HepG2 (cell line): ENCODE data around the gene C5.

Experiments used
- AHDC1 ChIP-seq: sonication (generic); formaldehyde crosslinking; IDR thresholded peaks from 2 replicates; pipeline ENCODE4 v1.5.1; 2020; ENCODE audit warnings: mild to moderate bottlenecking, missing genetic modification reagents, borderline replicate concordance
- EP300 ChIP-seq, 3 experiments: sonication (generic) in 1 of 3; formaldehyde crosslinking in 1 of 3; IDR thresholded peaks; 2 replicates each; pipeline versions ENCODE4 v1.5.1 to v1.6.1; 2011 to 2020; ENCODE audit warnings: low read depth in 2 of 3, low read length in 2 of 3, borderline replicate concordance in 1 of 3, improper control_type of control experiment in 1 of 3, mild to moderate bottlenecking in 1 of 3, missing genetic modification reagents in 1 of 3, moderate library complexity in 1 of 3
- EZH2 ChIP-seq: conservative IDR thresholded peaks from 2 replicates; pipeline ENCODE4 v1.6.1; 2012; ENCODE audit warnings: mild to moderate bottlenecking, low read depth, low read length, moderate library complexity
- GPN1 ChIP-seq: sonication (generic); formaldehyde crosslinking; IDR thresholded peaks from 2 replicates; pipeline ENCODE4 v1.5.1; 2020; ENCODE audit warnings: missing genetic modification reagents, borderline replicate concordance
- MAX ChIP-seq: IDR thresholded peaks from 2 replicates; pipeline ENCODE4 v1.6.1; 2012; ENCODE audit warnings: inconsistent platforms
- POLR2AphosphoS5 ChIP-seq: IDR thresholded peaks from 2 replicates; pipeline ENCODE4 v1.6.1; 2012; ENCODE audit warnings: low read depth, low read length
- SRF ChIP-seq: IDR thresholded peaks from 2 replicates; pipeline ENCODE4 v1.6.1; 2011; ENCODE audit warnings: mild to moderate bottlenecking, low read depth, low read length, moderate library complexity
- ZBTB39 ChIP-seq: sonication (generic); formaldehyde crosslinking; IDR thresholded peaks from 2 replicates; pipeline ENCODE4 v1.5.0; 2020; ENCODE audit warnings: missing genetic modification reagents
- ZBTB46 ChIP-seq: sonication (generic); formaldehyde crosslinking; IDR thresholded peaks from 2 replicates; pipeline ENCODE4 v1.4.0; 2020; ENCODE audit warnings: mild to moderate bottlenecking, missing genetic modification reagents, borderline replicate concordance
- ZNF33B ChIP-seq: sonication (generic); formaldehyde crosslinking; IDR thresholded peaks from 2 replicates; pipeline ENCODE4 v1.5.1; 2020; ENCODE audit warnings: mild to moderate bottlenecking, missing genetic modification reagents
- TF ChIP-seq, protein P1 (sequence below): sonication (generic); formaldehyde crosslinking; IDR thresholded peaks from 2 replicates; pipeline ENCODE4 v1.5.0; 2020; ENCODE audit warnings: mild to moderate bottlenecking, missing genetic modification reagents, moderate library complexity
- TF ChIP-seq, protein P2 (sequence below): sonication (generic); formaldehyde crosslinking; IDR thresholded peaks from 2 replicates; pipeline ENCODE4 v1.4.0; 2020; ENCODE audit warnings: missing genetic modification reagents
- TF ChIP-seq, protein P3 (sequence below): sonication (generic); formaldehyde crosslinking; IDR thresholded peaks from 2 replicates; pipeline ENCODE4 v1.4.0; 2020; ENCODE audit warnings: missing genetic modification reagents, mild to moderate bottlenecking, borderline replicate concordance

DNA sequence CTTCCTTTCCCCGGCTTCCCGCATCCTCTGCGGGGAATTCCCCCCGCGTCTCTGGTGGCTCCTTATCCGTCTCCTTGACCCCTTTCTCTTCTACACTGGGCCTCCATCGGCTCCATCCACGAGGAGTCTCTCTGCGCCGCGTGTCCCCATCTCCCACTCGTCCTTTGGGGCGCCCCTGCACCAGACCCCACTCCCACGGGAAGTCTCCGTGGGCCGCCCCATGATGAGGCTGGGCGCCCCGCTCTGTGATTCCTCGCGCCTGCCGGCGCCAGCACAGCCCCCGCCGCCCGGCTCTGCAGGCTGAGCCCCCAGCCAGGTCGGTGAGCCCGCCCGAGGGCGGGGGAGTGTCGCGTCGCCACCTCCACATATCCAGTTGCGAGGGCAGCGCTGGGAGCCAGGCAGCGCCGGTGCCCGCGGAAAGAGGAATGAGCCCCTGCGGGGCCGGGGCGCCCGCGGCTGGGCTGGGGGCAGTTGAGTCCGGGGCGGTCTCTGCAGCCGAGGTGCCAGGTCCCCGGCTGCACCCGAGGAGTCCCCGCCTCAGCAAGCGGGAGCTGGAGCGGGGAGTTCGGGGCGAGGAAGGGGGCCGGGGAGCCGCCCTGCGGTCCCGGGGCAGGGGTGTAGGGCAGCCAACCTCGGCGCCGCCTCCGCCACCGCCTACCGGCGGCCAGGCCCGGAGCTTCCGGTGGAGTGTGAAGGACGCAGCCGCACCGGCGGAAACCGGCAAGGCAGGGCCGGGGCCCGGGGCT is 121.4 kb downstream of the C5 start:
- TF ChIP-seq AHDC1 (CRISPR knock-in tag) (no peak), ZNF33B (no peak), SRF (no peak), ZBTB39 (CRISPR knock-in tag) (no peak), POLR2AphosphoS5 (peak; percentile 47; the same call in 1 of the 2 replicates), MAX (peak; percentile 21; the same call in 1 of the 2 replicates), ZBTB46 (CRISPR knock-in tag) (no peak), EP300 (IDR thresholded peaks at IDR 0.05; ENCODE audit: low read depth in 2 of 2, low read length in 2 of 2) (no peak), EP300 (CRISPR knock-in tag; IDR thresholded peaks at IDR 0.05; ENCODE audit: borderline replicate concordance) (no peak), EZH2 (no peak), GPN1 (CRISPR knock-in tag) (no peak)
- TF ChIP-seq, protein P1, sequence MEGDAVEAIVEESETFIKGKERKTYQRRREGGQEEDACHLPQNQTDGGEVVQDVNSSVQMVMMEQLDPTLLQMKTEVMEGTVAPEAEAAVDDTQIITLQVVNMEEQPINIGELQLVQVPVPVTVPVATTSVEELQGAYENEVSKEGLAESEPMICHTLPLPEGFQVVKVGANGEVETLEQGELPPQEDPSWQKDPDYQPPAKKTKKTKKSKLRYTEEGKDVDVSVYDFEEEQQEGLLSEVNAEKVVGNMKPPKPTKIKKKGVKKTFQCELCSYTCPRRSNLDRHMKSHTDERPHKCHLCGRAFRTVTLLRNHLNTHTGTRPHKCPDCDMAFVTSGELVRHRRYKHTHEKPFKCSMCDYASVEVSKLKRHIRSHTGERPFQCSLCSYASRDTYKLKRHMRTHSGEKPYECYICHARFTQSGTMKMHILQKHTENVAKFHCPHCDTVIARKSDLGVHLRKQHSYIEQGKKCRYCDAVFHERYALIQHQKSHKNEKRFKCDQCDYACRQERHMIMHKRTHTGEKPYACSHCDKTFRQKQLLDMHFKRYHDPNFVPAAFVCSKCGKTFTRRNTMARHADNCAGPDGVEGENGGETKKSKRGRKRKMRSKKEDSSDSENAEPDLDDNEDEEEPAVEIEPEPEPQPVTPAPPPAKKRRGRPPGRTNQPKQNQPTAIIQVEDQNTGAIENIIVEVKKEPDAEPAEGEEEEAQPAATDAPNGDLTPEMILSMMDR (CRISPR knock-in tag): no peak
- TF ChIP-seq, protein P2, sequence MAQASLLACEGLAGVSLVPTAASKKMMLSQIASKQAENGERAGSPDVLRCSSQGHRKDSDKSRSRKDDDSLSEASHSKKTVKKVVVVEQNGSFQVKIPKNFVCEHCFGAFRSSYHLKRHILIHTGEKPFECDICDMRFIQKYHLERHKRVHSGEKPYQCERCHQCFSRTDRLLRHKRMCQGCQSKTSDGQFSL: no peak
- TF ChIP-seq, protein P3, sequence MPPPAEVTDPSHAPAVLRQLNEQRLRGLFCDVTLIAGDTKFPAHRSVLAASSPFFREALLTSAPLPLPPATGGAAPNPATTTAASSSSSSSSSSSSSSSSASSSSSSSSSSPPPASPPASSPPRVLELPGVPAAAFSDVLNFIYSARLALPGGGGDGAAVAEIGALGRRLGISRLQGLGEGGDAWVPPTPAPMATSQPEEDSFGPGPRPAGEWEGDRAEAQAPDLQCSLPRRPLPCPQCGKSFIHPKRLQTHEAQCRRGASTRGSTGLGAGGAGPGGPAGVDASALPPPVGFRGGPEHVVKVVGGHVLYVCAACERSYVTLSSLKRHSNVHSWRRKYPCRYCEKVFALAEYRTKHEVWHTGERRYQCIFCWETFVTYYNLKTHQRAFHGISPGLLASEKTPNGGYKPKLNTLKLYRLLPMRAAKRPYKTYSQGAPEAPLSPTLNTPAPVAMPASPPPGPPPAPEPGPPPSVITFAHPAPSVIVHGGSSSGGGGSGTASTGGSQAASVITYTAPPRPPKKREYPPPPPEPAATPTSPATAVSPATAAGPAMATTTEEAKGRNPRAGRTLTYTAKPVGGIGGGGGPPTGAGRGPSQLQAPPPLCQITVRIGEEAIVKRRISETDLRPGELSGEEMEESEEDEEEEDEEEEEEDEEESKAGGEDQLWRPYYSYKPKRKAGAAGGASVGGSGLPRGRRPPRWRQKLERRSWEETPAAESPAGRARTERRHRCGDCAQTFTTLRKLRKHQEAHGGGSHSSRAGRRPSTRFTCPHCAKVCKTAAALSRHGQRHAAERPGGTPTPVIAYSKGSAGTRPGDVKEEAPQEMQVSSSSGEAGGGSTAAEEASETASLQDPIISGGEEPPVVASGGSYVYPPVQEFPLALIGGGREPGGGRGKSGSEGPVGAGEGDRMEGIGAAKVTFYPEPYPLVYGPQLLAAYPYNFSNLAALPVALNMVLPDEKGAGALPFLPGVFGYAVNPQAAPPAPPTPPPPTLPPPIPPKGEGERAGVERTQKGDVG: no peak
